Gastrocnemius medialis (tissue), 4 donors: ENCODE results near the gene LRRC52. TPM values are rescaled to one million over a fixed set of nuclear protein-coding genes. Genes with fewer than 3 reads are reported as not detected.

Experiments
- ATAC-seq, 2 donors: fragments of 150-250 bp; one replicate each; pipeline ENCODE4 v1.9.1; 2016
- DNase-seq, 2 donors: peaks; one replicate each; pipeline ENCODE4 v3.0.0-alpha.2; 2019
- H3K27ac ChIP-seq, 4 donors: fragments of 200-600 bp; sonication (generic); 1 replicate in 1 of 4; 2 replicates in 3 of 4; pipeline ENCODE4 v1.5.1; 2016 to 2018; ENCODE audit warnings: mild to moderate bottlenecking in 2 of 4, moderate library complexity in 1 of 4
- H3K27me3 ChIP-seq, 3 donors: fragments of 200-600 bp; sonication (generic) in 2 of 3; 1 replicate in 1 of 3; 2 replicates in 2 of 3; pipeline versions ENCODE4 v1.5.1 to v1.6.0; 2016 to 2019; ENCODE audit warnings: mild to moderate bottlenecking in 1 of 3, moderate library complexity in 1 of 3
- H3K36me3 ChIP-seq, 2 donors: fragments of 200-600 bp; sonication (generic) in 1 of 2; one replicate each; pipeline ENCODE4 v1.5.1; 2017 to 2018
- H3K4me1 ChIP-seq, 2 donors: fragments of 200-600 bp; sonication (generic) in 1 of 2; one replicate each; pipeline ENCODE4 v1.5.1; 2016 to 2017; ENCODE audit warnings: mild to moderate bottlenecking in 2 of 2
- H3K4me3 ChIP-seq, 4 donors: fragments of 200-600 bp; sonication (generic) in 3 of 4; 1 replicate in 1 of 4; 2 replicates in 3 of 4; pipeline ENCODE4 v1.5.1; 2016 to 2019; ENCODE audit warnings: mild to moderate bottlenecking in 2 of 4
- H3K9me3 ChIP-seq, 3 donors: fragments of 200-600 bp; sonication (generic) in 2 of 3; 1 replicate in 1 of 3; 2 replicates in 2 of 3; pipeline ENCODE4 v1.5.1; 2016 to 2019
- CTCF ChIP-seq, 5 experiments: fragments of 450-650 bp in 3 of 5; fragments of 200-600 bp in 2 of 5; sonication (generic) in 2 of 5; IDR thresholded peaks in 4 of 5; conservative IDR thresholded peaks in 1 of 5; 1 replicate in 4 of 5; 2 replicates in 1 of 5; pipeline ENCODE4 v1.5.1; 2016 to 2019; ENCODE audit warnings: antibody characterized with exemption in 5 of 5, mild to moderate bottlenecking in 3 of 5, moderate library complexity in 3 of 5
- POLR2A ChIP-seq, 2 donors: fragments of 450-650 bp; IDR thresholded peaks; one replicate each; pipeline ENCODE4 v1.6.1; 2017; ENCODE audit warnings: antibody characterized with exemption in 2 of 2, mild to moderate bottlenecking in 2 of 2, moderate library complexity in 2 of 2
- in situ Hi-C, 4 donors: fragments of 200-750 bp; cut with MboI; loops; one replicate each; pipeline versions ENCODE4 v1.15.0 to v1.8.0; 2017; ENCODE audit warnings: low sequenced_read_pairs in 4 of 4
- intact Hi-C: fragments of 100-400 bp; cut with DNase I; formaldehyde crosslinking; loops from one replicate; pipeline ENCODE4 v1.15.1; 2023; ENCODE audit warnings: low total_unique reads
- total RNA-seq, 4 donors: library from RNA; depleted of rRNA; stranded (reverse); fragments of >200 nt; gene quantifications; one replicate each; pipeline versions ENCODE4 v1.1.0 to v1.2.3, GENCODE V29; 2016

The LRRC52 gene
- total RNA-seq, 4 donors from 2014 or later, result 0.35 TPM; not detected in 3

- DNase-seq (peak in 1 of 2 donors; percentile 31), ATAC-seq (peak; percentile 82 to 92)
- H3K27ac ChIP-seq, result peak overlapping the region in 1 of 4 donors; percentile 25
- intact Hi-C loops (no loop called here), in situ Hi-C loops (no loop called here)
- TF ChIP-seq CTCF (IDR thresholded peaks at IDR 0.05 in 4 of 5, conservative IDR thresholded peaks at IDR 0.05 in 1 of 5) (no peak), POLR2A (IDR thresholded peaks at IDR 0.05) (no peak)
- no peaks in the 10 kb centered on the region for H3K36me3 ChIP-seq
- no peaks in the 10 kb centered on the region for H3K27me3 ChIP-seq
- no peak overlapping the region for H3K4me3 ChIP-seq
- H3K9me3 ChIP-seq, result no peaks in the 10 kb centered on the region
- peaks cover 0 to 11% of the 10 kb centered on the region in 2 donors for H3K4me1 ChIP-seq
Measured at GRCh38 chr1:165508291-165508690, 35.5 kb upstream of the LRRC52 start.

GRCh38 chr1:165512816-165513215 is 31.0 kb upstream of the LRRC52 start:
- peaks cover 0 to 13% of the 10 kb centered on the region in 2 donors for H3K4me1 ChIP-seq
- intact Hi-C loops, result no loop called here
- no peak for TF ChIP-seq POLR2A (IDR thresholded peaks at IDR 0.05)
- no peak for TF ChIP-seq CTCF (IDR thresholded peaks at IDR 0.05 in 4 of 5, conservative IDR thresholded peaks at IDR 0.05 in 1 of 5)

DNA sequence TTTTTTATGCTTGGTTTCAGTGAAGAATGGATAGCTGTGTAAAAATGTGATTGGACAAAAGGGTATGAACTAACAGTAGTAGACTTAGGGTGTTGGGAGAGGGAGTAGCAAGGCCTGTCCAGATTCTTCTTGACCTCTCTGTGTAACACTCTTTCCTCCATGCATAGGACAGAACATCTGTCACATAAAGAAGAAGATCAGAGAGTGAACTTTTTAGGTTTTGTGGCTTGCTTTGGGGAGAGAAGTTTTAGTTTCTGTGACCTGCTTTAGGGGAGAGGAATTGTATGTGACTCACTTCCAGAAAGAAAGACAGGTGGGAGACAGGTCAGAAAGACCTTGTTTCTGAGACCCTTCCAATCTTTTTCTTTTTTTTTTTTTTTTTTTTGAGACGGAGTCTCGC is 27.3 kb upstream of the LRRC52 start:
- no peaks in the 10 kb centered on the region for H3K9me3 ChIP-seq
- DNase-seq, result no peak
- H3K4me3 ChIP-seq, result no peak overlapping the region
- no peak for ATAC-seq
- no peaks in the 10 kb centered on the region for H3K36me3 ChIP-seq
- peaks cover 0 to 6% of the 10 kb centered on the region in 2 donors for H3K4me1 ChIP-seq
- no peak for TF ChIP-seq POLR2A (IDR thresholded peaks at IDR 0.05)
- no peak for TF ChIP-seq CTCF (IDR thresholded peaks at IDR 0.05 in 4 of 5, conservative IDR thresholded peaks at IDR 0.05 in 1 of 5)
- intact Hi-C loops, result no loop called here
- H3K27ac ChIP-seq, result no peak overlapping the region
- in situ Hi-C loops, result no loop called here
- H3K27me3 ChIP-seq, result no peaks in the 10 kb centered on the region

More at GRCh38 chr1:165512816-165513215, 31.0 kb upstream of the LRRC52 start:
- in situ Hi-C loops, result no loop called here
- H3K27me3 ChIP-seq, result no peaks in the 10 kb centered on the region
- H3K9me3 ChIP-seq, result no peaks in the 10 kb centered on the region
- no peak for ATAC-seq
- H3K36me3 ChIP-seq, result no peaks in the 10 kb centered on the region
- H3K4me3 ChIP-seq, result no peak overlapping the region
- no peak for DNase-seq
- H3K27ac ChIP-seq, result no peak overlapping the region

GRCh38 chr1:165520646-165521045 is 23.2 kb upstream of the LRRC52 start:
- Histone ChIP-seq H3K27ac (no peak overlapping the region), H3K9me3 (no peaks in the 10 kb centered on the region), H3K4me1 (peaks cover 0 to 4% of the 10 kb centered on the region in 2 donors), H3K36me3 (no peaks in the 10 kb centered on the region), H3K4me3 (no peak overlapping the region), H3K27me3 (no peaks in the 10 kb centered on the region)
- TF ChIP-seq POLR2A (IDR thresholded peaks at IDR 0.05), result no peak
- intact Hi-C loops, result no loop called here
- in situ Hi-C loops, result no loop called here
- ATAC-seq, result no peak
- no peak for DNase-seq

DNA sequence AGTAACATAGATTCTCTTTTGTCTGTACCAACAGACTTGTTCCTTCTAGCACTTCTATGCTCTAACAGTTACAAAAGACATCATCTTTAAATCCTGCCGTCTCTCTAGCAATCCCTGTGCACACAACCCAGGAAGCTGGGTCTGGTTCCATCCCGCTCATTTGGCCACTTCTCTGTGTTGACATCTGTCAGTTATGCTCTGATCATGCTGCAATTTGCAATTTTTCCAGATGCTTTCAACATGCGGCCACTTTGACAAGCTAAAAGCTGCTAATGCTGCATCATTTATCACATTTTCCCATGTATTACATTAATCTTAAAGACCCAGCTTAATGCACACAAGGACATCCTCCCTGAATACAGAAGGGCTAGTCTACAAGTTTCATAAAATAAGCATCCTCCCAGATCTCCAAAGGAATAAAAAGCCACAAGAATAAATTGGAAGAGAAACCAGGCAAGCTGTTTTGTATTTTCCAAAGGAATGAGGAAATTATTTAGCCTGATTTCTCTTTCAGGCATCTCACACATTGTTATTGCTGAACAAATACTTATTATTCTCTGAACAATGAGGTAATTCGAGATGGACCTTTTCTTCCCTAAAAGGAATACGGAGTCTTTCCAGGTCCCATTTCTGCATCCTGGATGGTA is 19.0 kb upstream of the LRRC52 start:
- Histone ChIP-seq H3K36me3 (no peaks in the 10 kb centered on the region), H3K27ac (no peak overlapping the region), H3K27me3 (no peaks in the 10 kb centered on the region), H3K4me1 (peaks cover 5 to 11% of the 10 kb centered on the region in 2 donors), H3K9me3 (no peaks in the 10 kb centered on the region), H3K4me3 (no peak overlapping the region)
- intact Hi-C loops, result no loop called here
- ATAC-seq (no peak), DNase-seq (no peak)
- no peak for TF ChIP-seq POLR2A (IDR thresholded peaks at IDR 0.05)
- TF ChIP-seq CTCF (IDR thresholded peaks at IDR 0.05 in 4 of 5, conservative IDR thresholded peaks at IDR 0.05 in 1 of 5), result no peak
- in situ Hi-C loops, result no loop called here
